WERI-Rb-1 (cell line): ENCODE data around the gene KLKB1.

ENCODE experiments used
- DNase-seq: peaks from one replicate; pipeline ENCODE4 v3.0.0-alpha.2; 2020
- H3K27ac ChIP-seq: fragments of 250-450 bp; sonication (Bioruptor Pico); 2 replicates; pipeline ENCODE4 v1.5.1; 2020; ENCODE audit warnings: mild to moderate bottlenecking, moderate library complexity
- H3K27me3 ChIP-seq: fragments of 250-450 bp; sonication (Bioruptor Pico); 2 replicates; pipeline ENCODE4 v1.5.1; 2021; ENCODE audit warnings: mild to moderate bottlenecking, low read depth, moderate library complexity; ENCODE audit not compliant: insufficient read depth, severe bottlenecking
- H3K36me3 ChIP-seq: fragments of 250-450 bp; sonication (Bioruptor Pico); 2 replicates; pipeline ENCODE4 v1.5.1; 2020; ENCODE audit warnings: mild to moderate bottlenecking, moderate library complexity
- H3K4me3 ChIP-seq: 2 replicates; pipeline ENCODE4 v1.5.1; 2011; ENCODE audit warnings: low read depth, mild to moderate bottlenecking, control low read depth, low read length
- H3K9me3 ChIP-seq: fragments of 250-450 bp; sonication (Bioruptor Pico); 2 replicates; pipeline ENCODE4 v1.5.1; 2021; ENCODE audit warnings: mild to moderate bottlenecking, moderate library complexity; ENCODE audit not compliant: severe bottlenecking
- CTCF ChIP-seq: IDR thresholded peaks from 2 replicates; pipeline ENCODE4 v1.5.1; 2011; ENCODE audit warnings: low read depth, mild to moderate bottlenecking, control low read depth, inconsistent platforms, low read length

Gene KLKB1

GRCh38 chr4:186192066-186192612, 35.2 kb upstream of the KLKB1 start:
- peak; percentile 16 for DNase-seq
- TF ChIP-seq CTCF = no peak
- no peaks in the 10 kb centered on the region for H3K36me3 ChIP-seq
- peaks cover 92% of the 10 kb centered on the region for H3K27me3 ChIP-seq
- H3K27ac ChIP-seq = no peak overlapping the region
- H3K9me3 ChIP-seq = no peaks in the 10 kb centered on the region
- H3K4me3 ChIP-seq = peak overlapping the region; percentile 72

GRCh38 chr4:186193851-186194250, 33.5 kb upstream of the KLKB1 start:
- no peak for DNase-seq
- peaks cover 94% of the 10 kb centered on the region for H3K27me3 ChIP-seq
- H3K27ac ChIP-seq = no peak overlapping the region
- TF ChIP-seq CTCF = no peak
- H3K36me3 ChIP-seq = no peaks in the 10 kb centered on the region
- no peak overlapping the region for H3K4me3 ChIP-seq
- no peaks in the 10 kb centered on the region for H3K9me3 ChIP-seq

- Histone ChIP-seq H3K27me3 (peaks cover 90% of the 10 kb centered on the region), H3K36me3 (no peaks in the 10 kb centered on the region), H3K4me3 (no peak overlapping the region), H3K9me3 (no peaks in the 10 kb centered on the region), H3K27ac (no peak overlapping the region)
- DNase-seq = no peak
- TF ChIP-seq CTCF = no peak
These were observed 31.2 kb upstream of the KLKB1 start for GRCh38 chr4:186196063-186196462.

- Histone ChIP-seq H3K27me3 (peaks cover 77% of the 10 kb centered on the region), H3K9me3 (no peaks in the 10 kb centered on the region), H3K4me3 (no peak overlapping the region), H3K36me3 (no peaks in the 10 kb centered on the region), H3K27ac (no peak overlapping the region)
- no peak for TF ChIP-seq CTCF
- DNase-seq = no peak
These were observed 26.8 kb upstream of the KLKB1 start for GRCh38 chr4:186200516-186200915.

GRCh38 chr4:186201010-186201409, 26.3 kb upstream of the KLKB1 start:
- TF ChIP-seq CTCF = no peak
- no peak overlapping the region for H3K27ac ChIP-seq

More at GRCh38 chr4:186201010-186201409, 26.3 kb upstream of the KLKB1 start:
- no peak overlapping the region for H3K4me3 ChIP-seq
- no peaks in the 10 kb centered on the region for H3K9me3 ChIP-seq
- no peaks in the 10 kb centered on the region for H3K36me3 ChIP-seq
- DNase-seq = no peak
- peaks cover 77% of the 10 kb centered on the region for H3K27me3 ChIP-seq
